Endometrial microvascular endothelial cells (primary cell): Measurements from ENCODE around the gene ROBO1. TPM values are rescaled to one million over a fixed set of nuclear protein-coding genes. Genes with fewer than 3 reads are reported as not detected.

Source experiments
- in situ Hi-C: cut with HindIII; loops from 2 replicates; pipeline ENCODE4 v1.10.0; 2017; ENCODE audit warnings: low sequenced_read_pairs, low pct_unique_long_range_greater_than_20kb; ENCODE audit errors: inconsistent ontology term
- total RNA-seq: library from RNA; depleted of rRNA; stranded (reverse); fragments of >200 nt; gene quantifications from one replicate; pipeline ENCODE4 v1.2.3, GENCODE V29; 2015; ENCODE audit errors: inconsistent ontology term

Gene ROBO1
- total RNA-seq, 1 donor from 2014 or later, result 4.0 TPM

GRCh38 chr3:79572930-79573329 is 194.9 kb downstream of the ROBO1 start:
- in situ Hi-C loops, result no loop called here

DNA sequence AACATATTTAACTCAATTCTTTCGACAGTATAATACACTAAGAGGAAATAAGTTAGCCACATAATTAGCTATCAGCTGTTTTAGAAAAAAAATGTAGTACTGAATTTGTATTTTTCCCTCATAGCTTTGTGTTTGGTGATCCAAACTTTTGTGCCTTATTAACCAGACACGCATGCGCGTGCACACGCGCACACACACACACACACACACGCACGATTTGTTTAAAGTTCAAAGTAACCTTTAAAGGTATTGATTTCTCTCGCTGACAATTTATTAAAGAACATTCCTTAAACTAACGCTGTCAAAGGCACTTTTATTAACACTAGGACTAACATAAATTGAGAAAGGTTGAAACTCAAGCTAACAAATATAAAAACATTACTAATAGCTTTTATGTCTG is 198.9 kb downstream of the ROBO1 start:
- in situ Hi-C loops, result no loop called here

DNA sequence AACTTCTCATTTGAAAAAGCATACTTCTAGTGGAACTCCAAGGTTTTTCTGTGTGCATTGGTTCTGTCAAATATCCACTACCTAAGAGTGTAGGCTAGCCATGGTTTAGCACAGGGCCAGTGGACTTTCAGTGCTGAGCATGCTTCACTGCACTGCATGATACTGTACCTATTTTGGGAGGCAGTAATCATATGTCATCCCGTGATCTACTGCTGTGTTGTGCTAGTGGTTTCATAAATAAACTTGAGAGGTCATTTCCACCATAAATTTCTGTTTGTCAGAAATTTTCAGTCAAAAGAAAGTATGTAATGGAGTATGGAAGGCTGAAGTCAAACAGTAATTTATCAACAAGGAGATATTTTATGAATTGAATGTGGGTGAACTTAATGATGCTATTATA is 203.6 kb downstream of the ROBO1 start:
- in situ Hi-C loops, result no loop called here

DNA sequence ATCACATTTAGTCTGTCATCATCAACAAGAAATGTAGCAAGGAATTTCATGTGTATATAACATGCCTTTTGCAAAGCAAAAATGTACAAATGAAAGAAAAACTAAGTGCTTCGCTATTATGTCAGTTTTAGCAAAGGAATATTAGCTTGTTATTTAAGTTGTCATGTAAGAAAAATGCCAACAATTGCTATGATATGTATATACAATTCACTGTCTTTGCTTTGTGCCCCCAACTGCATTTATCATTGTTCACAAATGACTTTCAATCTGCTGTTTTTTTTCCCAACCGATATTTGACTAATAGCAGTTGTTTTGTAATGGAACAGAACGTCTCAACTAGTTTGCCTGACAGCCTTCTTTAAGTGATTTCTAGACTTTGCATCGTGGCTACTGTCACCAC is 207.1 kb downstream of the ROBO1 start:
- in situ Hi-C loops, result no loop called here

- in situ Hi-C loops, result no loop called here
Measured at GRCh38 chr3:79558943-79559342, 208.9 kb downstream of the ROBO1 start.

- in situ Hi-C loops, result no loop called here
Measured at GRCh38 chr3:79555655-79556054, 212.1 kb downstream of the ROBO1 start.

GRCh38 chr3:79551997-79552396 is 215.8 kb downstream of the ROBO1 start:
- in situ Hi-C loops, result no loop called here

DNA sequence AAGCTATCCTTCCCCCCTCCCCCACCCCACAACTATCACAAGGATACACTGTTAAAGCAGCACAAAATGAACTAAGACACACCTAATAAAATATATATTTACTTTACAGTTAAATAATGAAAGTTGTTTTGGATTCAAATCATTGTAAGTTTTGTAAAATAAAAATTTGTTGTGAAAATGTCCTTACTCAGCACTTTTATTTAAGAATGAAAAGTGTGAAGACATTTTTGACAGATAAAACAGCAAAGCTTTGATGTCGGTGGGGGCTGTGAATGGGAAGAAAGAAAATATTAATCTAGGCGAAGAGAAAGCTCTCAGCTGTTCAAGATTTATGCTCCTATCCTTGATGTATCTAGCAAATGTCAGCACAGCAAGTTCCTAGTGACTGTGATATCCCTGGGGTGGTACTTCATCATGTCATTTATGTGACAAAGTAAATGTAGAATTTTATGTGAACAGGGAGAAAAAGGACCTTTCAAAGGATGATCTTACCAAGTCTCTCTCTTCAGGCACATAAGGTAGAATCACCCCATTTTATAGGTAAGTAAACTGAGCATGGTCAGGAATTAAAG is 216.4 kb downstream of the ROBO1 start:
- in situ Hi-C loops, result no loop called here

GRCh38 chr3:79543218-79543982 is 224.4 kb downstream of the ROBO1 start:
- in situ Hi-C loops, result no loop called here

DNA sequence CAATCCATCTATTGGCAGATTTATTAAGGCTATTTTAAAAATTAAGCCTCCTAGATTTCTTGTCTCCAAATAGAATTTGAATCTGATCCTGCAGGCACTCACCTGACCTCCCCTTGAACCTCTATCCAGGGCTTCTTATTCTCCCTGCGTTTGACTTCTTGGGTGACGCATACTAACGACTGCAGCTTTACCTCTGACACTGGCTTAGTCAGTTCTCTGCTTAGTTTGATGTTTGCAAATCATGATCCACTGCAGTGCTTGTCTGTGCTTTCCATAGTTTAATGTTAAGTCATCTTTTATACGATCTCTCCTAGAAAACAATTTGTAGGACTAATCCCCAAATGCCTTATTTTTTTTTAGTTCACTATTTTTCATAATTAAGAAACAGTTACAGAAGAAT is 233.1 kb downstream of the ROBO1 start:
- in situ Hi-C loops, result no loop called here

- in situ Hi-C loops, result no loop called here
Measured at GRCh38 chr3:79531566-79532295, 236.1 kb downstream of the ROBO1 start.

DNA sequence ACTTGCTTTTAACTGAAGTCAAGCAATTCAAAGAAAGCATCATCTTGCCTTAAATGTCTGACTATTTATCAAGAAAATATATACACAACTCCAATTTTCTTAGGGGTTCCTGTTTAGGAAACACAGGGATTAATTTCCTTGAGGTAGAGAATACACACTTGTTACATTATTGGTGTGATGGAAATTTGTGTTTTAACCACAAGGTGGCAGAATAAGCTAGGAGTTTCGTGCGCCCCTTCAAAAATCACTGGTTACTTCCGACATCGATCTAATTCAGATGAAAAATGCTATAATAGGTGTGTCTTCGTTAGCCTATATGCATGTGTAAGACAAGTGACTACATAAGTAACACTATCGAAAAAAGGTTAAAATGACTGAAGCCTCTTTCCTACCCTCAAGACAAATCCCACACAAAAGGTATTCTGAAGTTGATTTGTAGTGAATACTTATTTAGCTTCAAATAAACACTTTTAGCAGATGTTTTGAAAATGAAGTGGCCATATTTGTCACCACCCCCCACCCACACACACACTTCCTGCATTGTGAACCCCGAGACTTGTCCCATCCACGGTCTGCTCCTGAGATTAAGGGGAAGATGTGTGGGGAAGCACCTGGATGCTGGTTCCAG is 246.5 kb downstream of the ROBO1 start:
- in situ Hi-C loops, result loop anchor here (25.0 kb wide), 1 partner anchor 1166 kb away; no protein-coding TSS in a partner anchor

DNA sequence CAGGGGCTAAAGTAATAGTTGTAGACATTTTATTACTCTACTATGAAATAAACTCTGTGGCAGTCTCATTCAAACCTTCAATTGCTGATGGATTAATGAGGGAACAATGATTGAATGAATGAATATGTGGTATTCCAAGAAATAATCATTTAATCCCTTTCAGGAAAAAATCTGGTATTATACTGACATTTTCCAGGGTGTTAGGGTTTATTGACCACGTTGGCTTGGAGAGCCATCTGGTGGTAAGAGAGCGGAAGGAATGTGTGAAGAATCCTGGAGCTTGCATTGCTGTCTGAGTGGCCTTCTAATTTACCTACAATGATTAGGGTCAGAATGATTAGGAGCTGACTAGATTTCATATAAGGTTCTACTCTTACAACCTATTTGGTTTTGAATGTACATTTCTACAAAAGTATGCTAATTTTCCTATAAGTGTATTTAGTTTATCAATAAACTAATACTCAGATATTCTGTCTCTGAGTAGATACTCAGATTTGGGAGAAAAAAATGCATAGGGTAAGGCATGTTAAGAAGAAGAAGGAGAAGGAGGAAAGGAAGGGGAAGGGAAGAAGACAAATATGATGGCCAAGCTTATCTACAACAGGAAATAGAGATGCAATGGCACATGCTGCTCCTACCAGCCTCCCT is 249.9 kb downstream of the ROBO1 start:
- in situ Hi-C loops, result loop anchor here (25.0 kb wide), 1 partner anchor 1169 kb away; no protein-coding TSS in a partner anchor

DNA sequence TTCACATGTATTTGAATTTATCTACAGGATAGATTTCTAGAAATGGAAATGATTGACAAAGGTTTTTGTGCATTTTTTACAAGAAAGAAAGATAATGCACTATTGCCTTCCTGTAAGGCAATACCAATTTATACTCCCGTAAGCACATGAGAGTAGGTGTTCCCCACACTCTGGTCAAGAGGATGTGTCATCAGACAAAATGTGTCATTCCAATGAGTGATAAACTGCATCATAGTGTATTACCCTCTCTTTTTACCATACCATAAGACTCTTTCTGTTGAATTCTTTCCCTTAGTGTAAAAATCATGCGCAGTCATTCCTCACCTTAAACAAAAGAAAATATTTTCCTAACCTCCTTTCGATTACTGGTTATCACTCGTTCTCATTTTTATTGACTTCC is 251.0 kb downstream of the ROBO1 start:
- in situ Hi-C loops, result loop anchor here (25.0 kb wide), 1 partner anchor 1171 kb away; no protein-coding TSS in a partner anchor

DNA sequence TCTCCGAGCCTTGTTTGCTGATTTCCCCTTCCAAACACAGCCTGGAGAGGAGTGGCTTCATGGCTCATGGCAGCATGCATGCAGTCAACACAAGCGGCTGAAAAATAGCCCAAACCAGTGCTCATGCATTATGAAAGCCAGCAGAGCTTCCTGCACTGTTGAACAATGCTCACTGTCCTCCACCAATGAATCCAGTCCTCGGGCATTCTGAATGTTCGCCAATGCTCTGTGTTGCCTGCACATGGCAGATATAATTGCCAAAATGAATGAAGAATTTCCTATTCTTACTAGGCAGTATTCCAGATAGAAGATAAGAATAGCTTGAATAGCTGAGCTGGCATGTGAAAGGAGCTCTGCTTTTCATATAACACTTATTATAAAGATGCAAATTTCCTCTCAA is 252.7 kb downstream of the ROBO1 start:
- in situ Hi-C loops, result loop anchor here (25.0 kb wide), 1 partner anchor 1172 kb away; no protein-coding TSS in a partner anchor

DNA sequence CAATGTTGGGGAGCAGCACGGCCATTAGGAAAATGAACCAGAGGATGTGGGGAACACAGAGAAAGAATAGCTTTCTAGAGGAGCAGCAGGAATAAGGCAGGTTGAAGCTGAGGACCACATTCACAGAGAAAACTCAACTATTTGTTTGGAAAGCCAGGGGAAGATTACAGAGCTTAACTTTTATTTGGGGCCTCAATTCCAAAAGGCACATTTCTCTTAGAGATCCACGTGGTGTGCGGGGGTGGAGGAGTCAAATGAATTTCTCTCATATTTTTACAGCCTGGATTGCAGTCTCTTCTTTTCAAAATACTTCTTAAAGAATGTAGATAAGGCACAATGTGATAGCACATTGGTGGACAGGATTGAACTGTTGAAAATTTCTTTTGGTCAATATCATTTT is 253.7 kb downstream of the ROBO1 start:
- in situ Hi-C loops, result loop anchor here (25.0 kb wide), 1 partner anchor 1173 kb away; no protein-coding TSS in a partner anchor

GRCh38 chr3:79506751-79507150 is 261.0 kb downstream of the ROBO1 start:
- in situ Hi-C loops, result loop anchor here (25.0 kb wide), 1 partner anchor 1181 kb away; no protein-coding TSS in a partner anchor

GRCh38 chr3:79502216-79502681 is 265.5 kb downstream of the ROBO1 start:
- in situ Hi-C loops, result loop anchor here (25.0 kb wide), 1 partner anchor 1185 kb away; no protein-coding TSS in a partner anchor
